GM08714 (cell line): ENCODE data around the gene PPARGC1A.

Experiments
- H3K4me3 ChIP-seq: fragments of 200-500 bp; sonication (Bioruptor generic); 2 replicates; pipeline ENCODE4 v1.5.1; 2014; ENCODE audit warnings: mild to moderate bottlenecking, low read length, inconsistent platforms
- ZNF274 ChIP-seq: IDR thresholded peaks from 2 replicates; pipeline ENCODE4 v1.6.1; 2012; ENCODE audit warnings: mild to moderate bottlenecking, low read depth, low read length

The PPARGC1A gene

DNA sequence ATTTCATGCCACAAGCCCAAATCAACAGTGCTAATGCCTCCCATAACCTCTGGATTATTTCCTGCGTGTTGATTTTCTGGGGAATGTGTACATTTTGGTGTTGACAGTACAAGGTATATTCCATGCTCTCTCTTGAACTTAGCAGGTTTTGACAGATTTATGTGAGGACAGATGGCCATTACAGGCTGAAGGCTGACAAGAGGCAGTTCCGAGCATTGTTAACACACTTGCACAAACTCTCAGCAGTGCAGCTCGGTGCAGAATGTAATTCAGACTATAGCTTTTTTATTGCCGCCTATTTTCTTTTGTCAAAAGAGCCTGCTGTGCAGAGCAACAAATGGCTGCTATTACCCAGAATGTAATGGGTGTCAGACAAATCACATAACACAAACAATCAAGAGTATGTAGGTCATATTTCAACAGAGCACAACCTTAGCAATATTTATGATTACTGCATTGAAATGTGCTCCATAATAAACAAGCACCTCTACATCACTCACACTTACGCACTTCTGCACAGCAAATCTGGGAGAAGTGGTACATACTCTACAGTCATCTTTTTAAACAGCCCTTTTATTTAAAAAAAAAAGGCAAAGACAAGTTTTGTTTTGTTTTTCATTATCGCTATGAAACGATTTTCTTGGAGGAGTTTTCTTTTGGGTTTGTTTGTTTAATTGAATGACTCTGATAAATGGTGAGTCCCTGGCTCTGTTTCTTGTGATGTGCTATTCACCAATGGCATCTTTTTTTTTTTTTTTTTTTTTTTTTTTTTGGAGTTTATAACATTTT is 71.6 kb downstream of the PPARGC1A start:
- no peak overlapping the region for H3K4me3 ChIP-seq
- TF ChIP-seq ZNF274: no peak

DNA sequence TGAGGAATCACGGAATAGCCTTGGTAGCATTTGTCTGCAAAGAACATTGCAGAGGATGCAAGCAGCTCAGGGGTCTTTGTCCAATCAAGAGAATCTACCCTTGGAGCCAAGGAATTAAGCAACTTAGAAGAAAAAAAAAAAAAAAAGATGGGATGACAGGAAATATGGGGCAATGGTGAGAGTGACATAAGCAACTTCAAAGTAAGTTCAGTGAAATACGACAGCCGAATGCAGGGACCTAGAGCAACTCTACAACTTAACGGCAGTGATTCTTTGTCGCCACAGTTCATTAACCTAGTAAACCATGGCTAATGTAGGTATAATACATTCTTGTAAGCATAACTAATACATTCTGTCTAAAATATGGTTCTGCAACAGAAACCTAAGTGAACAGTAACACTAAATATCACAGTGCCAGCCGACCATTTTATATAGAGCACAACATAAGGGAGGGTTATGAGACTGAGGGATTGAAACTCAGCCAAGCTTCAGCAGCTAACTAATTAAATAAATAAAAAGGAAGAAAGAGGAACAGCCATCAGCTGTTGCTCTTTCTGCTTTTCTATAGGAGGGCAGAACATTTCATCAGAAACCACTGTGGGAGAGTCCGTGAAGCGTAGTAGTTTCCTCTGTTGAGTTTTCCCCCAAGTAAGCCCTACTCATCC is 74.7 kb downstream of the PPARGC1A start:
- no peak overlapping the region for H3K4me3 ChIP-seq
- TF ChIP-seq ZNF274: no peak

DNA sequence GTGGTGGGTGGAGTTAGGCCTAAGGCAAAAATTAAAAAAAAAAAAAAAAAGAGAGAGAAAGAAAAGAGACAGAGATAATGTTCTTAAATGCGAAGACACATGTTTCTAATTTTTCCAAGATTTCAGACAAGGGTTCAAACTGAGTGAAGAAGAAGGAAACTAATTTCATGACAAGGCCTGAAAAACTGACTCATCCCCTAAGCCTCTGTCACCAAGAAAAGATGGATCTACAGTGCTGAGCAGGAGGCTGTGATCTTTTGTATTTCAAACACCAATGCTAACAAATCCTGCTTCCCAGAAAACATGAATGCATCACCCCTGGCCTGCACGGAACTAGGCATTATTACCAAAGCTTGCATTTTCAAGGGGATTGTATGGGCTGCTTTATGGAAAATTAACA is 75.3 kb downstream of the PPARGC1A start:
- TF ChIP-seq ZNF274: no peak
- H3K4me3 ChIP-seq: no peak overlapping the region

DNA sequence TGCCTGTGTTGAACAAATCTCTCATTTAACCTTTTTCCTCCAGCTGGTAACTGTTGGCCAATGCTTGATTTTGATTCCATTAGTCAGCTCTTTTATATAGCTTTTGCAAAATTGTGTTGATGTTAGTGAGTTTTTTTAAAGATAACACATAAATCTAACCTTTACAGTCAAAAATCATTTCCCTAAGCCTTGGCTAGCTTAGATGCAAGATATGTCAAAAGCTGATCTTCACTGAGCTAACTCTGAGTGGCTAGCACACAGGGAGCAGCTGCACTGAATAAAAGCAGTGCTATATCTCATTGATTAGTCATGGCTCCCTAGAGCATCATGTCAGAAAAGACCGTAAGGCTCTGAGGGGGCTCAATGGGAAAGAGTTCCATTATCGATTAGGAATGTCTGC is 78.7 kb downstream of the PPARGC1A start:
- no peak for TF ChIP-seq ZNF274
- no peak overlapping the region for H3K4me3 ChIP-seq

- no peak for TF ChIP-seq ZNF274
- H3K4me3 ChIP-seq: no peak overlapping the region
Observed at GRCh38 chr4:23805450-23805851, 84.4 kb downstream of the PPARGC1A start.

DNA sequence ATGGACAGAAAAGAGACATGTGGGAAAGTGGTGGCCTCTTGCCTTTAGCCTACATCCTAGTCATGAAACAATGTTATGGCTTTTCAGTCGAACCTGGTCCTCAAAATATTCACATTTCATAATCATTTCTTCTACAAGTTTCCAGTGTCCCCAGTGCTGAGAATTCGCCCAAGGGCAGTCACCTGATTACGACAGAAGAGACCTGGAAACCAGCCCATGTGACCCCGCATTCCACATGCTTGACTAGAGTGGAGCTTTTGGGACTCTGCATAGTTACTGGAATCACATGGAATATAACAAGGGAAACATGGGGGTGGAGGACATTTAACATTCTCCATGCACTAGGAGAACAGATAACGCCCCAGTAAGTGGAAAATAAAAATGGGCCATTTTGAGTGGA is 100.1 kb downstream of the PPARGC1A start:
- no peak for TF ChIP-seq ZNF274
- no peak overlapping the region for H3K4me3 ChIP-seq

DNA sequence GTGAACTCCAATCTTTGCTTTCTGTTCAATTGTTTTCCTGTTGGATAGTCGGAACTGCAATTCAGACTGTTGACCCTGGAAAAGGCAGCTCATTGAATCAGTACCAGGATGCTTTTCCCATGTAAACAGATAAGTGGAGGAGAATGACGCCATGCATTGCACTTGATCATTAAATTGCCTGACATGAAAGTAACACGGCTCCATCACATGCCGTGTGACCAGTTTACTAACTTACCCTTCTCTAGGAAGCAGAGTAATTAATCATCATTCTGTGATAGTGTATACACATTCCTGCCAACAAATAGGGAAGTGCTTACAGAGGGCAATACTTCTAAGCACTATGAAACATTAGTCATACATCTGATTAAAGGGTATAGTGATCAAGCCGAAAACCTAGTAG is 101.4 kb downstream of the PPARGC1A start:
- H3K4me3 ChIP-seq: no peak overlapping the region
- TF ChIP-seq ZNF274: no peak

- TF ChIP-seq ZNF274: no peak
- H3K4me3 ChIP-seq: no peak overlapping the region
Observed at GRCh38 chr4:23788027-23788426, 101.8 kb downstream of the PPARGC1A start.

GRCh38 chr4:23782778-23783437 is 106.9 kb downstream of the PPARGC1A start:
- no peak for TF ChIP-seq ZNF274
- H3K4me3 ChIP-seq: no peak overlapping the region

DNA sequence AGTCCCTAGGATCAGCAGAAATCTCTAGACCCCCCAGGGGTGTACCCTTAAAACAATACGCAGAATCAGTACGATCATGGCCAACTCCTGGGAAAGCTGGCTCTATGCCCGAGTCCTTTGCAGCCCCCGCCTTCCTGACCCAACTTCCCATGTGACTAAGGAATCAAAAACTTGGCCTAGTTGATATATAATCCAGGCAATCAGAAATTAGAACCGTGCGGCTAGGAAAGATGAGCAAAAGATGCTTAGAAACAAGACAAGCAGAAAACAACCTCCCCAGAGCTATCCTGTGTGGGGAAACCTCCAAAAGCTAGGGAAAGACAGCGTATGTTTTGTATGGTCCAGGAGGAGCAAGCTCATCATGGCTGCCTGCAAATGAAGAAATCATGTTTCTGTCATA is 110.0 kb downstream of the PPARGC1A start:
- no peak overlapping the region for H3K4me3 ChIP-seq
- no peak for TF ChIP-seq ZNF274

GRCh38 chr4:23779422-23779821 is 110.4 kb downstream of the PPARGC1A start:
- no peak for TF ChIP-seq ZNF274
- no peak overlapping the region for H3K4me3 ChIP-seq

DNA sequence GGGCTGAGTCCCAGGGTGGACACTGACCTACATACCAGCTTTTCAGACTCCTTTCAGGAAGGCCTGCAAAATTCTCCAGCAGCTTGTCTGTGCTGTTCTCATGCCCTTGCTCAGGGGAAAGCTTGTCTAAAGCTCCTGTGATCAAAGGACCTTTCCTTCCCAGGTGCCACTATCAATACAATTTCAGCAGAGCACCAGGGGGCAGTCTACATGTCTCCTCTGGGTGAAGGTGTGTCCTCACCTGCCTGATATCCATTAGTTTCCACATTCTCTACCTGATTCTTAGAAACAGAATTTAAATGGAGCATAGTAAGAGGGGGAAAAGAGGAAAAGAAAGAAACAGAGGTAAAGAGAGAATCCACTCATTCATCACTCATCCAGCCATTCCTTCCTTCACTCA is 114.2 kb downstream of the PPARGC1A start:
- TF ChIP-seq ZNF274: no peak
- no peak overlapping the region for H3K4me3 ChIP-seq

GRCh38 chr4:23774909-23775308 is 114.9 kb downstream of the PPARGC1A start:
- no peak overlapping the region for H3K4me3 ChIP-seq
- no peak for TF ChIP-seq ZNF274

DNA sequence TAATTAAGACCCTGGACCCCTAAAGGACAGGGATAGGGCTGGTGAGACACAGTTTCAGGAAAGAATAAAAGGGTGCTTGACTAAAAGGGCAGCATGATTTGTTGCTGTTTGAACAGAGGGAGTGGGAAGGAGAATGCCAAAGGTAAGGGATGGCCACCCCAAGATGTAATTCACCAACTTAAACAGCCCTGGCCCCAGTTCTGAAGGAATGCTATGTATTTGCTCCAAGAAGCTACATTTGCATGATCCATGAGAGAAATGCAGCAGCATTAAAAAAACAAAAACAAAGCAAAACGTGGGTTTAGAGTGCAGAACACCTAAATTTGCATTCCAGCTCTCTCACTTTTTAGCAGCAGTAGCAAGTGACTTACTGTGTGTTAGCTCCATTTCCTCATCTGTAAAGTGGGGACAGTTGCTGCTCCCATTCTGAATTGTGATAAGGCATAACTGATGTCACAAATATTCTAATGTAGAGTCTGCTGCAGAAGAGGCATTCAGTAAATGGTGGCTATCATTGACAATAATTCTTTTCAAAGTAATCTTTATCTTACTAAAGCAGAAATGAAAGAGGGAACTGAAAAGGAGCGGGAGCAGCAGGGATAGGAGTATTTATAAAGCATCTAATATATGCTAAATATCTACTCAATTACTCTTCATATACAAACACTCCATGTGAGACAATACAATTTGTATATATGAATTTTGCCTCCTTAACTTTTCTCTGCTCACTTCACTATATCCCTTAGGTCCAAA is 115.8 kb downstream of the PPARGC1A start:
- no peak overlapping the region for H3K4me3 ChIP-seq
- no peak for TF ChIP-seq ZNF274
